Right lobe of liver (tissue), 4 donors: Measurements from ENCODE around the gene INTS13.

Source experiments
- CTCF ChIP-seq, 4 donors: fragments of 200-600 bp in 3 of 4; fragments of 450-650 bp in 1 of 4; IDR thresholded peaks; one replicate each; pipeline versions ENCODE4 v1.5.1 to v1.8.0; 2016 to 2022; ENCODE audit warnings: antibody characterized with exemption in 4 of 4, mild to moderate bottlenecking in 2 of 4
- POLR2A ChIP-seq: fragments of 450-650 bp; IDR thresholded peaks from one replicate; pipeline ENCODE4 v1.6.1; 2017; ENCODE audit warnings: antibody characterized with exemption, mild to moderate bottlenecking
- donor health status: DM: no; HTN: no; CAD: no.
- donor health status: DM: no; HTN: no; CAD: no.
- donor health status: DM: no; HTN: yes; CAD: no.

GRCh38 chr12:26861690-26862089 is 76.1 kb downstream of the INTS13 start:
- TF ChIP-seq POLR2A (no peak), CTCF (IDR thresholded peaks at IDR 0.05) (no peak)
